OCI-LY7 (cell line): ENCODE data around the gene ZBTB20. TPM values are rescaled to one million over a fixed set of nuclear protein-coding genes. Genes with fewer than 3 reads are reported as not detected.

Source experiments
- BruUV-seq: library from RNA; stranded (reverse); fragments of 400-500 nt; replicated peaks from 2 replicates; lab custom pipeline; 2021; lab: Mats Ljungman, UMichigan
- CTCF ChIA-PET: fragments of 300-600 bp; sonication (Branson Sonifier 250); formaldehyde crosslinking; loops from one replicate; lab custom pipeline; 2022; ENCODE audit warnings: antibody characterized with exemption; ENCODE audit not compliant: unreplicated experiment; lab: Charles Lee
- POLR2A ChIA-PET: fragments of 300-600 bp; sonication (Branson Sonifier 250); formaldehyde crosslinking; loops from one replicate; lab custom pipeline; 2022; ENCODE audit warnings: antibody characterized with exemption; lab: Charles Lee
- DNase-seq: peaks from one replicate; pipeline ENCODE4 v3.0.0-alpha.2; 2015; ENCODE audit warnings: low spot score
- H2AFZ ChIP-seq: fragments of 200-600 bp; sonication (generic), shearing (Covaris generic); 2 replicates; pipeline ENCODE4 v1.6.1; 2014; ENCODE audit warnings: mild to moderate bottlenecking, antibody characterized with exemption, low read length, moderate library complexity
- H3K27ac ChIP-seq: fragments of 200-600 bp; sonication (generic); 2 replicates; pipeline ENCODE4 v1.5.1; 2014; ENCODE audit warnings: mixed run types, low read depth, mild to moderate bottlenecking, moderate library complexity, low read length, inconsistent platforms; ENCODE audit not compliant: poor library complexity, severe bottlenecking
- H3K36me3 ChIP-seq: fragments of 200-600 bp; sonication (generic); 2 replicates; pipeline ENCODE4 v1.6.1; 2014; ENCODE audit warnings: mild to moderate bottlenecking, antibody characterized with exemption, low read length, moderate library complexity, mixed read lengths; ENCODE audit not compliant: insufficient read depth
- H3K4me1 ChIP-seq: fragments of 200-600 bp; sonication (generic); 2 replicates; pipeline ENCODE4 v1.5.1; 2014; ENCODE audit warnings: mild to moderate bottlenecking, low read length; ENCODE audit not compliant: insufficient read depth, poor library complexity, severe bottlenecking
- H3K4me2 ChIP-seq: fragments of 200-600 bp; sonication (generic); 2 replicates; pipeline ENCODE4 v1.6.1; 2014; ENCODE audit warnings: mild to moderate bottlenecking, low read length
- H3K4me3 ChIP-seq: fragments of 200-600 bp; sonication (generic); 2 replicates; pipeline ENCODE4 v1.5.1; 2014; ENCODE audit warnings: mild to moderate bottlenecking, low read depth, low read length; ENCODE audit not compliant: poor library complexity, severe bottlenecking
- H3K79me2 ChIP-seq: fragments of 200-600 bp; sonication (generic); 2 replicates; pipeline ENCODE4 v1.6.1; 2016; ENCODE audit warnings: low read depth, mild to moderate bottlenecking, low read length, moderate library complexity, mixed read lengths; ENCODE audit not compliant: insufficient read depth
- H3K9me2 ChIP-seq: fragments of 200-600 bp; sonication (generic); 2 replicates; pipeline ENCODE4 v1.6.1; 2016; ENCODE audit warnings: mild to moderate bottlenecking, low read length, mixed read lengths; ENCODE audit not compliant: insufficient read depth
- H3K9me3 ChIP-seq: fragments of 200-600 bp; sonication (generic); 2 replicates; pipeline ENCODE4 v1.6.1; 2014; ENCODE audit warnings: mild to moderate bottlenecking, mixed run types, low read length, mixed read lengths
- H4K20me1 ChIP-seq: fragments of 200-600 bp; sonication (generic); 2 replicates; pipeline ENCODE4 v1.6.1; 2014; ENCODE audit warnings: mild to moderate bottlenecking, antibody characterized with exemption, low read length, moderate library complexity, mixed read lengths; ENCODE audit not compliant: insufficient read depth
- CTCF ChIP-seq: fragments of 200-600 bp; sonication (generic); conservative IDR thresholded peaks from 2 replicates; pipeline ENCODE4 v1.5.1; 2014; ENCODE audit warnings: mild to moderate bottlenecking, antibody characterized with exemption, low read length, moderate library complexity, mixed read lengths
- EZH2phosphoT487 ChIP-seq: fragments of 200-600 bp; sonication (generic); IDR thresholded peaks from 2 replicates; pipeline ENCODE4 v1.6.1; 2018; ENCODE audit warnings: low read depth, borderline replicate concordance, mild to moderate bottlenecking, mixed run types, antibody characterized with exemption, low read length, moderate library complexity, mixed read lengths
- intact Hi-C: fragments of 100-400 bp; cut with micrococcal nuclease; formaldehyde crosslinking; loops from one replicate; pipeline ENCODE4 v1.10.0; 2022; ENCODE audit not compliant: unreplicated experiment
- total RNA-seq, 2 experiments: library from RNA; depleted of rRNA in 1 of 2; stranded (reverse); fragments of >200 nt in 1 of 2; shearing (Covaris generic) in 1 of 2; gene quantifications; 2 replicates each; pipeline ENCODE4 v1.2.3, GENCODE V29; 2014 to 2022

The ZBTB20 gene
- total RNA-seq, 2 experiments from 2014 or later: 5.5 to 11.8 TPM

GRCh38 chr3:114651555-114651954, 495.5 kb downstream of the ZBTB20 start:
- Histone ChIP-seq H4K20me1 (no peaks in the 10 kb centered on the region), H3K4me3 (no peak overlapping the region), H3K9me2 (no peaks in the 10 kb centered on the region), H3K4me1 (no peaks in the 10 kb centered on the region), H3K9me3 (no peaks in the 10 kb centered on the region), H3K27ac (no peak overlapping the region), H3K4me2 (no peak overlapping the region), H3K36me3 (no peaks in the 10 kb centered on the region), H2AFZ (no peak overlapping the region), H3K79me2 (no peaks in the 10 kb centered on the region)
- POLR2A ChIA-PET: interaction anchor here (0.6 to 0.7 kb wide), 2 partner anchors 13 to 109 kb away, joined by 3 to 6 read pairs; no protein-coding TSS in a partner anchor
- DNase-seq: no peak
- no TSS peak for BruUV-seq
- no peak for TF ChIP-seq EZH2phosphoT487
- TF ChIP-seq CTCF: no peak
- CTCF ChIA-PET: no interaction called here
- intact Hi-C loops: no loop called here

GRCh38 chr3:114650808-114651207, 496.3 kb downstream of the ZBTB20 start:
- H3K36me3 ChIP-seq: no peaks in the 10 kb centered on the region
- no peak overlapping the region for H2AFZ ChIP-seq
- H3K79me2 ChIP-seq: no peaks in the 10 kb centered on the region
- no TSS peak for BruUV-seq
- no peaks in the 10 kb centered on the region for H4K20me1 ChIP-seq
- H3K4me3 ChIP-seq: no peak overlapping the region
- H3K9me2 ChIP-seq: no peaks in the 10 kb centered on the region
- ChIA-PET POLR2A (interaction anchor here (0.6 to 0.7 kb wide), 2 partner anchors 12 to 110 kb away, joined by 3 to 6 read pairs; no protein-coding TSS in a partner anchor), CTCF (no interaction called here)
- no peak for DNase-seq
- H3K27ac ChIP-seq: no peak overlapping the region
- no peaks in the 10 kb centered on the region for H3K9me3 ChIP-seq
- no peak overlapping the region for H3K4me2 ChIP-seq
- TF ChIP-seq CTCF: no peak
- TF ChIP-seq EZH2phosphoT487: no peak
- intact Hi-C loops: no loop called here
- H3K4me1 ChIP-seq: no peaks in the 10 kb centered on the region

- H3K36me3 ChIP-seq: no peaks in the 10 kb centered on the region
- ChIA-PET POLR2A (interaction anchor here (0.6 kb wide), 1 partner anchor 1105 kb away, joined by 10 read pairs; no protein-coding TSS in a partner anchor), CTCF (no interaction called here)
- H2AFZ ChIP-seq: no peak overlapping the region
- no peak overlapping the region for H3K4me2 ChIP-seq
- H3K4me1 ChIP-seq: no peaks in the 10 kb centered on the region
- TF ChIP-seq EZH2phosphoT487 (no peak), CTCF (no peak)
- no peaks in the 10 kb centered on the region for H3K79me2 ChIP-seq
- no peaks in the 10 kb centered on the region for H3K9me3 ChIP-seq
- H4K20me1 ChIP-seq: no peaks in the 10 kb centered on the region
- no peaks in the 10 kb centered on the region for H3K9me2 ChIP-seq
- no TSS peak for BruUV-seq
- no peak overlapping the region for H3K27ac ChIP-seq
- intact Hi-C loops: no loop called here
- H3K4me3 ChIP-seq: no peak overlapping the region
- DNase-seq: no peak
Measured at GRCh38 chr3:114649331-114649730, 497.8 kb downstream of the ZBTB20 start.
